Progenitor cell of endocrine pancreas (in vitro differentiated cells): Measurements from ENCODE around the gene SSX4. TPM values are rescaled to one million over a fixed set of nuclear protein-coding genes. Genes with fewer than 3 reads are reported as not detected.
"Not testable (repeated sequence)": the region's sequence is repeated elsewhere in the genome, so short reads cannot be mapped to it uniquely, and the experiment has no call there.

Source experiments
- DNase-seq: peaks from one replicate; pipeline ENCODE4 v3.0.0; 2021; ENCODE audit warnings: low spot score; ENCODE audit not compliant: unreplicated experiment
- H3K27ac Mint-ChIP-seq: 2 replicates; pipeline ENCODE4 v1.8.0; 2021; ENCODE audit warnings: mild to moderate bottlenecking, moderate library complexity, mixed read lengths
- H3K27me3 Mint-ChIP-seq: 2 replicates; pipeline ENCODE4 v1.8.0; 2021; ENCODE audit warnings: mixed read lengths
- H3K36me3 Mint-ChIP-seq: 2 replicates; pipeline ENCODE4 v1.8.0; 2022; ENCODE audit warnings: mixed read lengths; ENCODE audit not compliant: insufficient read depth
- H3K4me1 Mint-ChIP-seq: 2 replicates; pipeline ENCODE4 v1.8.0; 2021; ENCODE audit warnings: low read depth, mixed read lengths
- H3K4me3 Mint-ChIP-seq: 2 replicates; pipeline ENCODE4 v1.8.0; 2021; ENCODE audit warnings: low read depth, mild to moderate bottlenecking, moderate library complexity, mixed read lengths
- H3K9me3 Mint-ChIP-seq: 2 replicates; pipeline ENCODE4 v1.8.0; 2021; ENCODE audit warnings: low read depth, mixed read lengths
- total RNA-seq: library from RNA; stranded (reverse); gene quantifications from 2 replicates; pipeline ENCODE4 v1.2.1, GENCODE V29; 2021

Gene SSX4
- total RNA-seq, 1 donor from 2014 or later = not detected

DNA sequence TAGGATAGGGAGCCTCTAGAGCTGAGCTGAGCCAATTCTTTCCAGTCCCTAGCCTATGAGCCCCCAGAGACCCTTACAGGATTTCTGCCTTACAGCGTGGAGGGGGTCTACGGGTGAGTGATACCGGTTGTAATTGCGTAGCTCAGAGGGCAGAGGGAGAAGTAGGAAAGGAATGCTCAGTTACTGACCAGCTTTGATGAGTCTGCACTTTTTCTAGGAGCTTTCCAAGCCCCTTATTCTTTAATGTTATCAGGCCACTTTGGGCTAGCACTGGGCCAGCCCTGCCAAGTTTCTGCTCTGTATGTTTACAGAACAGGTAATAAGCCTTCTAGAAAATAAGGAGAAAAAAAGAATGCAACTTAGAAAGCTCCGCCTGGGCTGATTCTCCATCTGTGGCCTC lies 46.3 kb downstream of the SSX4 start:
- not testable (repeated sequence) for H3K36me3 Mint-ChIP-seq, DNase-seq
- H3K9me3 Mint-ChIP-seq = peaks cover 17% of the 10 kb centered on the region

GRCh38 chrX:48430166-48430565 lies 46.8 kb downstream of the SSX4 start:
- H3K9me3 Mint-ChIP-seq = peaks cover 21% of the 10 kb centered on the region
- H3K4me1 Mint-ChIP-seq, H3K4me3 Mint-ChIP-seq, H3K27ac Mint-ChIP-seq, H3K36me3 Mint-ChIP-seq, DNase-seq, H3K27me3 Mint-ChIP-seq: not testable (repeated sequence)

More for the DNA sequence above, 46.3 kb downstream of the SSX4 start:
- not testable (repeated sequence) for H3K4me3 Mint-ChIP-seq, H3K4me1 Mint-ChIP-seq, H3K27ac Mint-ChIP-seq, H3K27me3 Mint-ChIP-seq

DNA sequence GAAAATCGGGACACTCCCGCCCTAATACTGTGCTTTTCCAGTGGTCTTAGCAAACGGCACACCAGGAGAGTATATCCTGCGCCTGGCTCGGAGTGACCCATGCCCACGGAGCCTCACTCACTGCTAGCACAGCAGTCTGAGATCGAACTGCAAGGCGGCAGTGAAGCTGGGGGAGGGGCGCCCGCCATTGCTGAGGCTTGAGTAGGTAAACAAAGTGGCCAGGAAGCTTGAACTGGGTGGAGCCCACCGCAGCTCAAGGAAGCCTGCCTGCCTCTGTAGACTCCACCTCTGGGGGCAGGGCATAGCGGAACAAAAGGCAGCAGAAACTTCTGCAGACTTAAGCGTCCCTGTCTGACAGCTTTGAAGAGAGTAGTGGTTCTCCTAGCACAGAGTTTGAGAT lies 50.4 kb downstream of the SSX4 start:
- not testable (repeated sequence) for H3K27ac Mint-ChIP-seq, DNase-seq, H3K4me3 Mint-ChIP-seq, H3K36me3 Mint-ChIP-seq, H3K27me3 Mint-ChIP-seq, H3K4me1 Mint-ChIP-seq
- H3K9me3 Mint-ChIP-seq = peaks cover 26% of the 10 kb centered on the region

Other genes starting within 250 kb of the SSX4 start
- not detected in 2 replicates for gene SSX5, start 186.7 kb upstream of the SSX4 start, total RNA-seq
- not detected in 2 replicates for gene SSX1, start 128.1 kb upstream of the SSX4 start, total RNA-seq
- gene SSX3, start 26.8 kb upstream of the SSX4 start, total RNA-seq = not detected in 2 replicates
- not detected in 2 replicates for gene SSX4B, start 28.4 kb downstream of the SSX4 start, total RNA-seq
- 0.33 and 0.74 TPM in 2 replicates for gene SLC38A5, start 86.7 kb downstream of the SSX4 start, total RNA-seq
- 40.5 and 41.8 TPM in 2 replicates for gene FTSJ1, start 92.7 kb downstream of the SSX4 start, total RNA-seq
- gene PORCN, start 125.5 kb downstream of the SSX4 start, total RNA-seq = 6.5 and 8.3 TPM in 2 replicates
- gene EBP, start 138.3 kb downstream of the SSX4 start, total RNA-seq = 73.1 and 81.9 TPM in 2 replicates
- gene TBC1D25, start 156.2 kb downstream of the SSX4 start, total RNA-seq = 12.6 and 14.5 TPM in 2 replicates
- gene RBM3, start 190.9 kb downstream of the SSX4 start, total RNA-seq = 140 and 169 TPM in 2 replicates
- 103 and 112 TPM in 2 replicates for gene WDR13, start 214.0 kb downstream of the SSX4 start, total RNA-seq